K562 (cell line): ENCODE results near the gene COMP. TPM values are rescaled to one million over a fixed set of nuclear protein-coding genes. Genes with fewer than 3 reads are reported as not detected.

Experiments used
- CHD1 ChIP-seq: fragments of 200-600 bp; sonication (generic); IDR thresholded peaks from one replicate; pipeline ENCODE4 v1.6.1; 2012; ENCODE audit warnings: mild to moderate bottlenecking, moderate library complexity, low read length, inconsistent platforms
- ESRRA ChIP-seq: fragments of 450-650 bp; IDR thresholded peaks from 2 replicates; pipeline ENCODE4 v1.6.1; 2014; ENCODE audit warnings: low read depth, mild to moderate bottlenecking, moderate library complexity, borderline replicate concordance
- KAT2B ChIP-seq: IDR thresholded peaks from one replicate; pipeline ENCODE4 v1.6.1; 2012; ENCODE audit warnings: low read depth, mild to moderate bottlenecking, control low read depth, inconsistent platforms, low read length, moderate library complexity
- KLF10 ChIP-seq: fragments of 250-450 bp; sonication (Bioruptor Pico); IDR thresholded peaks from 2 replicates; pipeline ENCODE4 v1.6.1; 2021; ENCODE audit warnings: matching md5 sums
- MEF2D ChIP-seq: conservative IDR thresholded peaks from 2 replicates; pipeline ENCODE4 v1.6.1; 2016; ENCODE audit warnings: low read depth, missing genetic modification characterization, missing compliant biosample characterization
- NCOA2 ChIP-seq, 2 experiments: fragments of 450-650 bp; IDR thresholded peaks; 2 replicates each; pipeline ENCODE4 v1.6.1; 2018; ENCODE audit warnings: mild to moderate bottlenecking in 2 of 2, moderate library complexity in 1 of 2; ENCODE audit not compliant: partially characterized antibody in 2 of 2
- NFATC3 ChIP-seq: fragments of 450-650 bp; IDR thresholded peaks from 2 replicates; pipeline ENCODE4 v1.6.1; 2017; ENCODE audit warnings: mild to moderate bottlenecking
- PHB ChIP-seq: fragments of 250-450 bp; sonication (Bioruptor Pico); IDR thresholded peaks from 2 replicates; pipeline ENCODE4 v1.5.0; 2021
- POLR2G ChIP-seq: fragments of 200-400 bp; formaldehyde crosslinking; IDR thresholded peaks from 2 replicates; pipeline ENCODE4 v1.6.1; 2017; ENCODE audit warnings: low read depth, mild to moderate bottlenecking, antibody characterized with exemption, low read length, moderate library complexity
- PRMT5 ChIP-seq: sonication (generic); formaldehyde crosslinking; IDR thresholded peaks from 2 replicates; pipeline ENCODE4 v1.5.0; 2020; ENCODE audit warnings: missing genetic modification reagents
- PYGO2 ChIP-seq: fragments of 450-650 bp; IDR thresholded peaks from 2 replicates; pipeline ENCODE4 v1.6.1; 2016; ENCODE audit warnings: mild to moderate bottlenecking, missing genetic modification characterization, moderate library complexity, missing compliant biosample characterization
- SIN3A ChIP-seq, 2 experiments: fragments of 150-350 bp in 1 of 2; IDR thresholded peaks; 2 replicates each; pipeline ENCODE4 v1.6.1; 2011 to 2016; ENCODE audit warnings: borderline replicate concordance in 2 of 2, low read depth in 2 of 2, low read length in 2 of 2, mild to moderate bottlenecking in 2 of 2, moderate library complexity in 2 of 2; ENCODE audit not compliant: control insufficient read depth in 1 of 2
- ZNF282 ChIP-seq: sonication (generic); formaldehyde crosslinking; IDR thresholded peaks from 2 replicates; pipeline ENCODE4 v1.8.1; 2023; ENCODE audit warnings: missing genetic modification reagents
- ZNF354B ChIP-seq: fragments of 250-450 bp; sonication (Bioruptor Pico); IDR thresholded peaks from 2 replicates; pipeline ENCODE4 v1.4.0; 2020
- polyA plus RNA-seq, 8 experiments: library from polyadenylated mRNA; depleted of rRNA in 4 of 8; stranded (reverse) in 5 of 8; unstranded in 3 of 8; fragments of >200 nt; fragmentation: Nextera tagmentation in 2 of 8; fragmentation: Illumina TruSeq in 1 of 8; extraction: Ambion mirVana in 2 of 8; extraction: Trizol in 1 of 8; gene quantifications; 2 replicates each; pipeline versions ENCODE4 v1.2.1 to v1.2.3, GENCODE V29; 2011 to 2014; ENCODE audit warnings: inconsistent platforms in 1 of 8, missing spikeins in 1 of 8
- total RNA-seq, 7 experiments: library from RNA; depleted of rRNA in 6 of 7; stranded (reverse); fragments of >200 nt in 6 of 7; fragmentation: Illumina TruSeq in 2 of 7; extraction: Trizol in 2 of 7; gene quantifications; 2 replicates each; pipeline versions ENCODE4 v1.2.1 to v1.2.3, GENCODE V29; 2011 to 2021; ENCODE audit warnings: low replicate concordance in 1 of 7
- TF ChIP-seq, protein P1 (sequence below): fragments of 450-650 bp; formaldehyde crosslinking; conservative IDR thresholded peaks from 2 replicates; pipeline ENCODE4 v1.4.0; 2022; ENCODE audit warnings: mild to moderate bottlenecking, missing genetic modification characterization
- TF ChIP-seq, protein P2 (sequence below): fragments of 450-650 bp; formaldehyde crosslinking; IDR thresholded peaks from 2 replicates; pipeline ENCODE4 v1.4.0; 2022; ENCODE audit warnings: missing genetic modification characterization
- TF ChIP-seq, protein P3 (sequence below): sonication (generic); formaldehyde crosslinking; IDR thresholded peaks from 2 replicates; pipeline ENCODE4 v1.8.0; 2022; ENCODE audit warnings: mild to moderate bottlenecking, missing genetic modification reagents
- TF ChIP-seq, protein P4 (sequence below): IDR thresholded peaks from 2 replicates; pipeline ENCODE4 v1.6.1; 2011; ENCODE audit not compliant: insufficient read length; ENCODE audit errors: extremely low read depth
- TF ChIP-seq, protein P5 (sequence below): fragments of 250-450 bp; sonication (Bioruptor Pico); IDR thresholded peaks from 2 replicates; pipeline ENCODE4 v1.5.0; 2021
- TF ChIP-seq, protein P6 (sequence below): sonication (generic); formaldehyde crosslinking; IDR thresholded peaks from 2 replicates; pipeline ENCODE4 v1.8.1; 2023; ENCODE audit warnings: mild to moderate bottlenecking, missing genetic modification reagents

COMP gene
- total and polyA plus RNA-seq, 9 of the 15 experiments (the other 6 are each of a cell fraction or from before 2014, with no cell fraction given) = 0.07 TPM; not detected in 8

DNA sequence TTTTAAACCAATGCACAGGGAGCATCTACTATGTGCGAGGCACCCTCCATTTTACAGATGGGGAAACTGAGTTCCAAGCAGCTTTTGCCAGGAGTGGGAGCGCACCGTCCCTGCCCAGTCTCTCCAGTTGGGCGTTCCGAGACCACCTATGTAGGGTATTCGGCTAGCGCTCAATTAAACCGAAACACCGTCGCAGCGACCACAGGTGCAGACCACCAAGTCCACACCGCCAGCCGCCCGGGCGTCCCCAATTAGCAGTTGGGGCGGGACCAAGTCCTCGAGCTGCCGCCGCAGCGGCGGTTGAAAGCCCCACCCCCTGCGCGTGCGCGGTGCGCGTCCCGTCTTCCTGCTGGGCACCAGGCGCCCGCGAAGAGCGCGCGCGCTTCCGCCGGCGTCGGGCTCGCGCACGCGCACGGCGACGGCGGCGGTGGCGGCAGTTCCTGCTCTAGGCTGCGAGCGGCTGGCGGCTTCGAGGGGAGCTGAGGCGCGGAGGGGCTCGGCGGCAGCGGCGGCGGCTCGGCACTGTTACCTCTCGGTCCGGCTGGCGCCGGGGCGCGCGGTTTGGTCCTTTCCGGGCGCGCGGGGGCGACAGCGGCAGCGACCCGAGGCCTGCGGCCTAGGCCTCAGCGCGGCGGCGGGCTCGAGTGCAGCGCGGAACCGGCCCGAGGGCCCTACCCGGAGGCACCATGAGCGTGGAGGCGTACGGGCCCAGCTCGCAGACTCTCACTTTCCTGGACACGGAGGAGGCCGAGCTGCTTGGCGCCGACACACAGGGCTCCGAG, 40.6 kb upstream of the COMP start, which contains the start of gene UPF1 (continued):
- TF ChIP-seq, protein P1, sequence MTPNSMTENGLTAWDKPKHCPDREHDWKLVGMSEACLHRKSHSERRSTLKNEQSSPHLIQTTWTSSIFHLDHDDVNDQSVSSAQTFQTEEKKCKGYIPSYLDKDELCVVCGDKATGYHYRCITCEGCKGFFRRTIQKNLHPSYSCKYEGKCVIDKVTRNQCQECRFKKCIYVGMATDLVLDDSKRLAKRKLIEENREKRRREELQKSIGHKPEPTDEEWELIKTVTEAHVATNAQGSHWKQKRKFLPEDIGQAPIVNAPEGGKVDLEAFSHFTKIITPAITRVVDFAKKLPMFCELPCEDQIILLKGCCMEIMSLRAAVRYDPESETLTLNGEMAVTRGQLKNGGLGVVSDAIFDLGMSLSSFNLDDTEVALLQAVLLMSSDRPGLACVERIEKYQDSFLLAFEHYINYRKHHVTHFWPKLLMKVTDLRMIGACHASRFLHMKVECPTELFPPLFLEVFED (CRISPR knock-in tag) = no peak
- TF ChIP-seq NCOA2 (IDR thresholded peaks at IDR 0.05; ENCODE audit: partially characterized antibody in 2 of 2) (no peak), ESRRA (peak; percentile 38; the same call in 1 of the 2 replicates), POLR2G (peak; percentile 94), ZNF282 (no peak; the same call in 1 of the 2 replicates), MEF2D (tag) (no peak), ZNF354B (CRISPR knock-in tag) (no peak), CHD1 (peak; percentile 98), NFATC3 (no peak), KLF10 (CRISPR knock-in tag) (no peak), PHB (CRISPR knock-in tag) (no peak), PYGO2 (tag) (no peak), PRMT5 (CRISPR knock-in tag) (peak; percentile 70; the same call in 1 of the 2 replicates), SIN3A (IDR thresholded peaks at IDR 0.05; ENCODE audit: borderline replicate concordance in 2 of 2, control insufficient read depth in 1 of 2, low read depth in 2 of 2, low read length in 2 of 2) (peak in 1 of 2 experiments; percentile 62; a peak in 1 of 4 replicates), KAT2B (no peak)
- TF ChIP-seq, protein P2, sequence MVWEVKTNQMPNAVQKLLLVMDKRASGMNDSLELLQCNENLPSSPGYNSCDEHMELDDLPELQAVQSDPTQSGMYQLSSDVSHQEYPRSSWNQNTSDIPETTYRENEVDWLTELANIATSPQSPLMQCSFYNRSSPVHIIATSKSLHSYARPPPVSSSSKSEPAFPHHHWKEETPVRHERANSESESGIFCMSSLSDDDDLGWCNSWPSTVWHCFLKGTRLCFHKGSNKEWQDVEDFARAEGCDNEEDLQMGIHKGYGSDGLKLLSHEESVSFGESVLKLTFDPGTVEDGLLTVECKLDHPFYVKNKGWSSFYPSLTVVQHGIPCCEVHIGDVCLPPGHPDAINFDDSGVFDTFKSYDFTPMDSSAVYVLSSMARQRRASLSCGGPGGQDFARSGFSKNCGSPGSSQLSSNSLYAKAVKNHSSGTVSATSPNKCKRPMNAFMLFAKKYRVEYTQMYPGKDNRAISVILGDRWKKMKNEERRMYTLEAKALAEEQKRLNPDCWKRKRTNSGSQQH = no peak
- TF ChIP-seq, protein P3, sequence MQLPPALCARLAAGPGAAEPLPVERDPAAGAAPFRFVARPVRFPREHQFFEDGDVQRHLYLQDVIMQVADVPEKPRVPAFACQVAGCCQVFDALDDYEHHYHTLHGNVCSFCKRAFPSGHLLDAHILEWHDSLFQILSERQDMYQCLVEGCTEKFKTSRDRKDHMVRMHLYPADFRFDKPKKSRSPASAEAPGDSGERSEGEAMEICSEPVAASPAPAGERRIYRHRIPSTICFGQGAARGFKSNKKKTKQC = peak; percentile 85
- TF ChIP-seq, protein P4, sequence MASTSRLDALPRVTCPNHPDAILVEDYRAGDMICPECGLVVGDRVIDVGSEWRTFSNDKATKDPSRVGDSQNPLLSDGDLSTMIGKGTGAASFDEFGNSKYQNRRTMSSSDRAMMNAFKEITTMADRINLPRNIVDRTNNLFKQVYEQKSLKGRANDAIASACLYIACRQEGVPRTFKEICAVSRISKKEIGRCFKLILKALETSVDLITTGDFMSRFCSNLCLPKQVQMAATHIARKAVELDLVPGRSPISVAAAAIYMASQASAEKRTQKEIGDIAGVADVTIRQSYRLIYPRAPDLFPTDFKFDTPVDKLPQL = no peak
- TF ChIP-seq, protein P5, sequence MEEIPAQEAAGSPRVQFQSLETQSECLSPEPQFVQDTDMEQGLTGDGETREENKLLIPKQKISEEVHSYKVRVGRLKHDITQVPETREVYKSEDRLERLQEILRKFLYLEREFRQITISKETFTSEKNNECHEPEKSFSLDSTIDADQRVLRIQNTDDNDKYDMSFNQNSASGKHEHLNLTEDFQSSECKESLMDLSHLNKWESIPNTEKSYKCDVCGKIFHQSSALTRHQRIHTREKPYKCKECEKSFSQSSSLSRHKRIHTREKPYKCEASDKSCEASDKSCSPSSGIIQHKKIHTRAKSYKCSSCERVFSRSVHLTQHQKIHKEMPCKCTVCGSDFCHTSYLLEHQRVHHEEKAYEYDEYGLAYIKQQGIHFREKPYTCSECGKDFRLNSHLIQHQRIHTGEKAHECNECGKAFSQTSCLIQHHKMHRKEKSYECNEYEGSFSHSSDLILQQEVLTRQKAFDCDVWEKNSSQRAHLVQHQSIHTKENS (CRISPR knock-in tag) = no peak
- TF ChIP-seq, protein P6, sequence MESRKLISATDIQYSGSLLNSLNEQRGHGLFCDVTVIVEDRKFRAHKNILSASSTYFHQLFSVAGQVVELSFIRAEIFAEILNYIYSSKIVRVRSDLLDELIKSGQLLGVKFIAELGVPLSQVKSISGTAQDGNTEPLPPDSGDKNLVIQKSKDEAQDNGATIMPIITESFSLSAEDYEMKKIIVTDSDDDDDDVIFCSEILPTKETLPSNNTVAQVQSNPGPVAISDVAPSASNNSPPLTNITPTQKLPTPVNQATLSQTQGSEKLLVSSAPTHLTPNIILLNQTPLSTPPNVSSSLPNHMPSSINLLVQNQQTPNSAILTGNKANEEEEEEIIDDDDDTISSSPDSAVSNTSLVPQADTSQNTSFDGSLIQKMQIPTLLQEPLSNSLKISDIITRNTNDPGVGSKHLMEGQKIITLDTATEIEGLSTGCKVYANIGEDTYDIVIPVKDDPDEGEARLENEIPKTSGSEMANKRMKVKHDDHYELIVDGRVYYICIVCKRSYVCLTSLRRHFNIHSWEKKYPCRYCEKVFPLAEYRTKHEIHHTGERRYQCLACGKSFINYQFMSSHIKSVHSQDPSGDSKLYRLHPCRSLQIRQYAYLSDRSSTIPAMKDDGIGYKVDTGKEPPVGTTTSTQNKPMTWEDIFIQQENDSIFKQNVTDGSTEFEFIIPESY (CRISPR knock-in tag) = no peak
